HG02588 (cell line): ENCODE data around the gene NPEPPS.

ENCODE experiments used
- ATAC-seq: cut with Tn5 transposase; IDR thresholded peaks from one replicate; pipeline ENCODE4 v1.9.1; 2021; ENCODE audit warnings: mild to moderate bottlenecking, moderate library complexity; ENCODE audit not compliant: unreplicated experiment

The NPEPPS gene

GRCh38 chr17:47624727-47625068, 93.8 kb downstream of the NPEPPS start:
- no peak for ATAC-seq

DNA sequence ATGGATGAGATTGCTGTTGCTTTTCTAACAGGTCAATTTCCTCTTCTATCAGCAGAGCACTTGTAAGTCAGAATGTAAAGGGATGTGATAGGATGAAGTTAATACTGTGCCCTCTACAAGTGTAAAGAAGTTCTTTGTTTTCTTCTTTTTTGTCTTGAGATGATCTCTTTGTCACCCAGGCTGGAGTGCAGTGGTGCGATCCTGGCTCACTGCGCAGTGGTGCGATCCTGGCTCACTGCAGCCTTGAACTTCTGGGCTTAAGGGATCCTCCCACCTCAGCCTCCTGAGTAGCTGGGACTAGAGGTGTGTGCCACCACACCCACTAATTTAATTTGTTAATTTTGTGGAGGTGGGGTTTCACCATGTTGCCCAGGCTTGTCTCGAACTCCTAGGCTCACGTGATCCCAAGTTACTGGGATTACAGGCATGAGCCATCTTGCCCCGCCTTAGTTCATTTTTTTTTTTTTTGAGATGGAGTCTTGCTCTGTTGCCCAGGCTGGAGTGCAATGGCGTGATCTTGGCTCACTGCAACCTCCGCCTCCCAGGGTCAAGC, 97.2 kb downstream of the NPEPPS start:
- ATAC-seq, result no peak

DNA sequence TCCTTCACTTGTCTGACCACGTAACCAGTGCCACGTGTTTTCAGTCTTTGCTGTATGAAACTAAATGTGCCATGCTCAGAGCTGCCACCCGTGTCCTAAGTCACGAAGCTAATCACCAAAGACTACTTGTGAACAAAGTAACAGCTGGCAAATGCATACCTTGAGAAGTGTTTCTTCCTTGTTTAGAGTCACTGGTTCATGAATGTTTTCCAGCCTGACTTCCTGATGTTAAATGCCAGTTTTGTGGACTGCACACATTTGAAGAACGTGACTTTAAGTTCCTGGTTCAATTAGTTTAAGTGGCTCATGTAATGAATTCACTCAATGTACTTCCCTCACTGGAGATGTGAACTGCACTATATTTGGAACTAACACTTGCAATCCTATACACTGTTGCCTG, 98.9 kb downstream of the NPEPPS start:
- ATAC-seq, result no peak

DNA sequence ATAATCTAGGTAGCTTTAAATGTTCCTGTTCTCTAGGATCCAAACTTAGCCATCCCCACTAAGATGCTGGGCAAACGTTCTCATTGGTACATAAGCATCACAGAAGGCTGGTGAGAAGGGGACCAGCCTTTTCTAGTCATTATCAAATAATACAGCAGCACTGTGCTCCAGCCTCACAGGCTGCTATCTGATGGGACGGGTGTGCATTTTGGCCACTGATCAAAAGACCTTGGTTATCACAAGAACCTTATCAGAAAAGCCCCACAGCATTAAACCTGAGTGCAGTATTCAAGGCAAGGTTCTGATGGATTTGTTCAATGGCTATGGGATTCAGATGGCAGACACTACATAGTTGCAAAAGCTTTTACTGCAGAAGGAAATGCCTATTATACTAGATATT, 99.7 kb downstream of the NPEPPS start:
- no peak for ATAC-seq

DNA sequence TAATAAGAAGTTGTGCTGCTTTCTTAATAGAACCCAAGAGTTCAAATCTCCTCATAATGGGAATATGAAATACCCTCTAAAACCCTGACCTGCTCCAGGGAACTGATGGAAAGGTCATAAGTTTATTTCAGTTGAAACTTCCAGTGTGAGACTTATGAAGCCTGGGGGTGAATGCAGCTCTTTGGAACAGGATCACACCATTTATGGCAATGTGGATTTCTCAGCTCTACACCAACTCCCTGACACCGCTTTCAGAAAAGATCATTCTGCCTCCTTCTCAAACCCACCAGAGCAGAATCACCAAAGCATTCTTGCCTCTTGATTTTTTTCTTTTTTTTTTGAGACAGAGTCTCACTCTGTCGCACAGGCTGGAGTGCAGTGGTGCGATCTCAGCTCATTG, 102.1 kb downstream of the NPEPPS start:
- no peak for ATAC-seq

GRCh38 chr17:47633996-47634395, 103.1 kb downstream of the NPEPPS start:
- no peak for ATAC-seq

GRCh38 chr17:47634870-47635269, 104.0 kb downstream of the NPEPPS start:
- no peak for ATAC-seq

DNA sequence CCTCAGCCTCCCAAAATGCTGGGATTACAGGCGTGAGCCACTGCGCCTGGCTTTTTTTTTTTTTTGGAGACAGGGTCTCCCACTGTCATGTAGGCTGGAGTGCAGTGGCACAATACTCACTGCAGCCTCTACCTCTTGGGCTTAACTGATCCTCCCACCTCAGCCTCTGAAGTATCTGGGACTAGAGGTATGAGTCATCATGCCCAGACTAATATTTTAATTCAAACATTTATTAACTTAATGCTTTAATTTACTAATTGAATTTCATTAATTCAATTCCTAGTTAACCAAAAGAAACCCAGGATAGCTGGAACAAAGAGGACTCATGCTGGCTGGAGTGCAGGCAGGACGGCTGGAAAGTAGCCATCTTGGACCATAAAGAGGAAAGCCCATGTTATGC, 104.8 kb downstream of the NPEPPS start:
- no peak for ATAC-seq

DNA sequence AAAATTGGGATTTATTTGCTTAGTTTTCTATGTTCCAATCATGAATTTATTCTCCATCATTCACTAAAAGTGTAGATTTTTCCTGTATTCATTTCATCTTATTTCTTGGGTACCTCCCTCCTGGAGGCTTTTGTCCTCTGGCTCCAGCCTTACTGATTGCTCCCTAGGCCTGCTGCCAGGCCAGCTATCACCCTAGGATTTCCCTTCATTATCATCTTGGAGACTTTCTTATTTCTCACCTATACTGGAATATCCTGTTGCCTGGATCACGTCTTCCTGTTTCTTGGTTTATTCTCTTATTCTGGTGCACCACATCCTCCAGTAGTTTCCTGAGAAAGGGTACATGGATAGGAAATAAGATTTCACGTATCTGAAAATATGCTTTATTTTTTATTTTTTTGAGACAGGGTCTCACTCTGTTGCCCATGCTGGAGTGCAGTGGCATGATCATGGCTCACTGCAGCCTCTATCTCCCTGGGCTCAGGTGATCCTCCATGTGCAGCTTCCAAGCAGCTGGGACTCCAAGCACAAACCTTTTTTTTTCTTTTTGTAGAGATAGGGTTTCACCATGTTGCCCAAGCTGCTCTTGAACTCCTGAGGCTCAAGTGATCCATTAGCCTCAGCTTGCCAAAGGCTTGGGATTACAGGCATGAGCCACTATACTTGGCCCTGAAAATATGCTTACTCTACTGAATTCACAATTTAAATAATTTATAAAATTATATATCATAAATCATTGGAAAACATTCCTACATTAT, 105.5 kb downstream of the NPEPPS start:
- ATAC-seq, result no peak

DNA sequence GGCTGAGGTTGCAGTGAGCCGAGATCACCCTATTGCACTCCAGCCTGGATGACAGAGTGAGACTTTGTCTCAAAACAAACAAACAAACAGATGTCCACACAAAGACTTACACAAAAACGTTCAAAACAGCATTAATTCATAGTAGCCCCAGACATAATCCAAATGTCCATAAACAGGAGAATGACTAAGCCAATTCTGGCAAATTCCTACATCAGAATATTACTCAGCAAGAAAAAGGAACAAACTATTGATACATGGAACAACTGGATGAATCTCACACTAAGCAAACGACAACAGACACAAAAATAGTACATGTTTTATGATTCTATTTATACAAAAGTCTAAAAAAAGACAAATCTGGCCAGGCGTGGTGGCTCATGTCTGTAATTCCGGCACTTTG, 108.0 kb downstream of the NPEPPS start:
- ATAC-seq, result no peak

- no peak for ATAC-seq
These were observed 109.2 kb downstream of the NPEPPS start for GRCh38 chr17:47640076-47640475.

GRCh38 chr17:47641202-47641601, 110.3 kb downstream of the NPEPPS start:
- no peak for ATAC-seq

- ATAC-seq, result no peak
These were observed 112.2 kb downstream of the NPEPPS start for GRCh38 chr17:47643116-47643515.

- ATAC-seq, result no peak
These were observed 113.4 kb downstream of the NPEPPS start for GRCh38 chr17:47644324-47644723.

DNA sequence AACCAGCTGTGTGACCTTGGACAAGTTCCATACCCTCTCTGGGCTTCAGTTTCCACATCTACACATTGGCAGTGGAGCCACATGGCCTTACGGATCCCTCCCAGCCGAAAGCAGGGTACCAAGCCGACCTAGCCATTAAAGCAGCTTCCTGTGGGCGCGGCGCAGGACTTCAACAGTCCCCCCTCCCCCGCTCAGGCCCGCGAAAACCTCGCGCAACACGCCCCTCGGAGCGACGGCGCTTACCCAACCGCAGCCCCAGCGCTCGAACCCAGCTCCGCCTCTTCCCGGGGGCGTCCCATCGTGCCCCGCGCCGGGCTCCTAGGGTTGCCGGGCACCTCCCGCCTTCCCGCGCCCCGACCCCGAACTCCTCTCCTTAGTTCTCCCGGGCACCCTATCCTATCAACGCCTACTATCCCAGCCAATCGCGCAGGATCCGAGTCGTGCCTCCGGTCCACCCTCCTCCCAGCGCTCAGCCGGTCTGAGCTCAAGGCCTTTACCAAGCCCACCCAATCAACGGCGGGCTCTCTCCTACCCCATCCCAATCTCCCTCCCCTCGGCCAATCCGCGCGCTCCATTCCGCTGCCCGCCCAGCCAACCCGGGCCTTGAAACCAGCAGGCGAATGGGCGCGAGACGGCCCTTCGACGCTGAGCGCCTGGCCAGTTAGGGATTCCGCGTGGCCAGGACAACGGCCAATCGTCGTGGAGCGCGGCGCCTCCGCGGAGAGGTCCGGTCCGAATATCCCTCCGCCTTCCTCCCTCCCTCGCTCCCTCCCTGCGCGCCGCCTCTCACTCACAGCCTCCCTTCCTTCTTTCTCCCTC, 118.5 kb downstream of the NPEPPS start, which contains the start of gene KPNB1:
Gene KPNB1 (plus strand): TSS at position 767 of the 819 bp plus-strand sequence. CDS start 326 bp downstream, outside the sequence.
- ATAC-seq, result peak; percentile 81

- ATAC-seq, result no peak
These were observed 119.1 kb downstream of the NPEPPS start for GRCh38 chr17:47649972-47650524.

GRCh38 chr17:47650525-47651522, 119.9 kb downstream of the NPEPPS start:
- peak; percentile 48 for ATAC-seq

DNA sequence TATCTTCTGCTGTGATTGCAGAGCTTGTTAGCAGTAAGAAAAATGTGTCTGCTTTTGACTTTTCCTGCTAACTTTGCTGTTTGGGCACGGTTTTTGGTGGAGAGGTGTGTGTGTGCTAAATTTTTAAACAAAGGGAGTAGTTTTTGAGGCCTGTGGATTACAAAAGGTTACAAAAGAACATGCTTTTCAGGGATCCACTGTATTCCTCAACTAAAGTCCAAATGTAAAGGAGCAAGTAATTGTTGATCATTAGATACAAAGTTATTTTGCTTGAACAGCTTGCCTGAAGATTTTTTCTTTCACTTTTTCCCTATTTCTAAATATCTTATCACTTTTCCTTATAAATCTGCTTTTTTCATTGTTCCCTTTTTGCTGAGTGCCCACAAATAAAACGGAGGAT, 120.8 kb downstream of the NPEPPS start:
- ATAC-seq, result no peak

- no peak for ATAC-seq
These were observed 121.7 kb downstream of the NPEPPS start for GRCh38 chr17:47652570-47652969.

DNA sequence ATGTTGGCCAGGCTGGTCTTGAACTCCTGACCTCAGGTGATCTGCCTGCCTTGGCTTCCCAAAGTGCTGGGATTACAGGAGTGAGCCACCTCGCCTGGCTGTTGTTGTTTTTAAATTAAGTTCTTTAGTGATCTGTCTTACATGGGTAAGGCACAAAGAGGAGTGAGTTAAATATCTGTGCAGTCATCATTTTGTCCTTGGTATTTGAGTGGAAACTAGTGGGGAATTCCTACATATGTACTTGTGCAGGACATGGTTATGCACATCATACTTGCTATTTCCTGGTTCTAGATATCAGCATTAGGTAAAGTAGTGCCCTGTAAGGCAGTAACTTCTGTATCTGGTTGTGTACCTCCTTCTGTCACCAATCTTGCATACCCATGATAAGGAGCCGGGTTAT, 122.5 kb downstream of the NPEPPS start:
- no peak for ATAC-seq
